ENCODE measurements around the gene COPG2.

The COPG2 gene

GRCh38 chr7:130566898-130567280 is 101.7 kb downstream of the COPG2 start:
- Histone ChIP-seq H3F3A (ENCODE audit: low read depth) (no peaks in the 10 kb centered on the region), H3K4me2 (ENCODE audit: low read depth, low read length, poor library complexity, severe bottlenecking) (no peak overlapping the region), H3K9ac (ENCODE audit: low read depth, low read length, poor library complexity, severe bottlenecking) (no peak overlapping the region), H3K4me1 (ENCODE audit: insufficient read depth, low read length, poor library complexity, severe bottlenecking) (no peaks in the 10 kb centered on the region), H3K27me3 (ENCODE audit: insufficient read depth, low read length, poor library complexity, severe bottlenecking) (no peaks in the 10 kb centered on the region), H4K20me1 (ENCODE audit: insufficient read depth, low read length, poor library complexity, severe bottlenecking) (no peaks in the 10 kb centered on the region), H3K4me3 (ENCODE audit: low read length, poor library complexity, severe bottlenecking) (no peak overlapping the region), H3K79me2 (ENCODE audit: insufficient read depth, low read length) (no peaks in the 10 kb centered on the region), H3K9me2 (replicated peaks; ENCODE audit: low read depth, low read length) (no peaks in the 10 kb centered on the region), H3K36me3 (ENCODE audit: insufficient read depth, low read length) (peaks cover 5% of the 10 kb centered on the region; the same call in 1 of the 2 replicates), H3K9me3 (ENCODE audit: insufficient read depth, low read depth, low read length) (peaks cover 18% of the 10 kb centered on the region; the same call in 1 of the 2 replicates), H2AFZ (ENCODE audit: low read length) (no peak overlapping the region)
- TF ChIP-seq EZH2phosphoT487 (IDR thresholded peaks at IDR 0.05; ENCODE audit: borderline replicate concordance): no peak
- no peak for TF ChIP-seq CTCF (conservative IDR thresholded peaks at IDR 0.05; ENCODE audit: low read length)

GRCh38 chr7:130566168-130566897 is 102.2 kb downstream of the COPG2 start:
- Histone ChIP-seq H3K36me3 (ENCODE audit: insufficient read depth, low read length) (peaks cover 5% of the 10 kb centered on the region; the same call in 1 of the 2 replicates), H3K9ac (ENCODE audit: low read depth, low read length, poor library complexity, severe bottlenecking) (no peak overlapping the region), H3K27me3 (ENCODE audit: insufficient read depth, low read length, poor library complexity, severe bottlenecking) (no peaks in the 10 kb centered on the region), H2AFZ (ENCODE audit: low read length) (no peak overlapping the region), H3K4me1 (ENCODE audit: insufficient read depth, low read length, poor library complexity, severe bottlenecking) (no peaks in the 10 kb centered on the region), H4K20me1 (ENCODE audit: insufficient read depth, low read length, poor library complexity, severe bottlenecking) (no peaks in the 10 kb centered on the region), H3K9me3 (ENCODE audit: insufficient read depth, low read depth, low read length) (peaks cover 18% of the 10 kb centered on the region; the same call in 1 of the 2 replicates), H3K4me3 (ENCODE audit: low read length, poor library complexity, severe bottlenecking) (no peak overlapping the region), H3F3A (ENCODE audit: low read depth) (no peaks in the 10 kb centered on the region), H3K79me2 (ENCODE audit: insufficient read depth, low read length) (no peaks in the 10 kb centered on the region), H3K4me2 (ENCODE audit: low read depth, low read length, poor library complexity, severe bottlenecking) (no peak overlapping the region), H3K9me2 (replicated peaks; ENCODE audit: low read depth, low read length) (no peaks in the 10 kb centered on the region)
- TF ChIP-seq CTCF (conservative IDR thresholded peaks at IDR 0.05; ENCODE audit: low read length) (no peak), EZH2phosphoT487 (IDR thresholded peaks at IDR 0.05; ENCODE audit: borderline replicate concordance) (no peak)

- H3K4me3 ChIP-seq (ENCODE audit: low read length, poor library complexity, severe bottlenecking): no peak overlapping the region
- H3K27me3 ChIP-seq (ENCODE audit: insufficient read depth, low read length, poor library complexity, severe bottlenecking): no peaks in the 10 kb centered on the region
- no peak overlapping the region for H2AFZ ChIP-seq (ENCODE audit: low read length)
- H3K4me2 ChIP-seq (ENCODE audit: low read depth, low read length, poor library complexity, severe bottlenecking): no peak overlapping the region
- TF ChIP-seq CTCF (conservative IDR thresholded peaks at IDR 0.05; ENCODE audit: low read length): peak; percentile 58
- TF ChIP-seq EZH2phosphoT487 (IDR thresholded peaks at IDR 0.05; ENCODE audit: borderline replicate concordance): no peak
- H3K9me3 ChIP-seq (ENCODE audit: insufficient read depth, low read depth, low read length): peaks cover 15% of the 10 kb centered on the region; the same call in 1 of the 2 replicates
- H3K9me2 ChIP-seq (replicated peaks; ENCODE audit: low read depth, low read length): no peaks in the 10 kb centered on the region
- no peaks in the 10 kb centered on the region for H3F3A ChIP-seq (ENCODE audit: low read depth)
- no peak overlapping the region for H3K9ac ChIP-seq (ENCODE audit: low read depth, low read length, poor library complexity, severe bottlenecking)
- peaks cover 7% of the 10 kb centered on the region; the same call in 1 of the 2 replicates for H3K36me3 ChIP-seq (ENCODE audit: insufficient read depth, low read length)
- H3K79me2 ChIP-seq (ENCODE audit: insufficient read depth, low read length): no peaks in the 10 kb centered on the region
- H3K4me1 ChIP-seq (ENCODE audit: insufficient read depth, low read length, poor library complexity, severe bottlenecking): no peaks in the 10 kb centered on the region
- no peaks in the 10 kb centered on the region for H4K20me1 ChIP-seq (ENCODE audit: insufficient read depth, low read length, poor library complexity, severe bottlenecking)
Observed at GRCh38 chr7:130560972-130561371, 107.6 kb downstream of the COPG2 start.

Data from Loucy (cell line).